Stimulated activated naive B cell treated with anti-CD40 and anti-IgM and Interleukin-4, amounts not matched to agents 10 μg/mL and 1 μg/mL and 100 μg/mL, for 72 hours (primary cell): ENCODE measurements around the gene CAPZB.
A peak's percentile ranks its signal among the peaks of the same experiment; 100 is the strongest.
"Not testable (repeated sequence)": the region's sequence is repeated elsewhere in the genome, so short reads cannot be mapped to it uniquely, and the experiment has no call there.

ENCODE experiments used
- ATAC-seq, 2 donors: fragments of 150-1000 bp; cut with Tn5 transposase; replicated peaks; 2 replicates each; pipeline ENCODE4 v1.10.0; 2021; ENCODE audit warnings: moderate library complexity in 1 of 2
- DNase-seq: peaks from one replicate; pipeline ENCODE4 v3.0.0; 2021
- H3K27ac Mint-ChIP-seq: one replicate; pipeline ENCODE4 v1.8.0; 2022; ENCODE audit warnings: mild to moderate bottlenecking, mixed read lengths
- H3K27me3 Mint-ChIP-seq, 2 donors: one replicate each; pipeline ENCODE4 v1.8.0; 2022; ENCODE audit warnings: mixed read lengths in 2 of 2
- H3K36me3 Mint-ChIP-seq, 2 donors: one replicate each; pipeline ENCODE4 v1.8.0; 2022; ENCODE audit warnings: mixed read lengths in 2 of 2, mild to moderate bottlenecking in 1 of 2
- H3K4me1 Mint-ChIP-seq, 2 donors: one replicate each; pipeline ENCODE4 v1.8.0; 2022; ENCODE audit warnings: mixed read lengths in 2 of 2, mild to moderate bottlenecking in 1 of 2
- H3K4me3 Mint-ChIP-seq, 2 donors: one replicate each; pipeline ENCODE4 v1.8.0; 2022; ENCODE audit warnings: mild to moderate bottlenecking in 2 of 2, mixed read lengths in 2 of 2, moderate library complexity in 1 of 2
- H3K9me3 Mint-ChIP-seq, 2 donors: one replicate each; pipeline ENCODE4 v1.8.0; 2022; ENCODE audit warnings: mixed read lengths in 2 of 2, mild to moderate bottlenecking in 1 of 2

Gene CAPZB

DNA sequence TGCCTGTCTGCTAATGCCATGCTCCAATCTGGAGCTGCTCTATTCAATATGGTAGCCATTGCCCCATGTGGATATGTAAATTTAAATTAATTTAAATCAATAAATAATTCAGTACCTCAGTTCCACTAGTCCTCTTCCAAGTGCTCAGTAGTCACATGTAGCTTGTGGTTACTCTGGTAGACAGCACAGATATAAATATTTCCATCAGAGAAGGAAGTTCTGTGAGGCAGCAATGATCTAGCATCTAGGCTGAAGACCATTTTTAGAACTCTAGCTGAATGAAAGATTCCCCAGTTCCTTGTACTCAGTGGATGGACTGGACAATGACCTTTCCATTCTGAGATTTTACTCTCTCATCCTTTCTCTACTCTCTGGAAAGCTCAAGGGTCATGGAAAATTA is 25.8 kb upstream of the CAPZB start:
- ATAC-seq, result peak in 1 of 2 donors; percentile 43
- Mint-ChIP-seq H3K27me3 (no peaks in the 10 kb centered on the region), H3K27ac (no peak overlapping the region), H3K4me1 (peaks cover 22 to 46% of the 10 kb centered on the region in 2 donors), H3K9me3 (no peaks in the 10 kb centered on the region), H3K4me3 (no peak overlapping the region), H3K36me3 (no peaks in the 10 kb centered on the region)
- DNase-seq, result no peak

DNA sequence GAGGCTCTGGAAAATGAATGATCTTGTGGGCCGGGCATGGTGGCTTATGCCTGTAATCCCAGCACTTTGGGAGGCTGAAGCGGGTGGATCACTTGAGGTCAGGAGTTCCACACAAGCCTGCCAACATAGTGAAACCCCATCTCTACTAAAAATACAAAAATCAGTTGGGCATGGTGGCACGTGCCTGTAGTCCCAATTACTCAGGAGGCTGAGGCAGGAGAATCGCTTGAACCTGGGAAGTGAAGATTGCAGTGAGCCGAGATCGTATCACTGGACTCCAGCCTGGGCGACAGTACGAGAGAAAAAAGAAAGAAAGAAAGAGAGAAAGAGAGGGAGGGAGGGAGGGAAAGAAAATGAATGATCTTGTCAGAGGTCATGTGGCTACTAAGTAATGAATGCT is 24.3 kb upstream of the CAPZB start:
- not testable (repeated sequence) for H3K9me3 Mint-ChIP-seq, H3K4me3 Mint-ChIP-seq, H3K27me3 Mint-ChIP-seq, DNase-seq, ATAC-seq, H3K27ac Mint-ChIP-seq, H3K36me3 Mint-ChIP-seq
- peaks cover 34 to 58% of the 10 kb centered on the region in 2 donors for H3K4me1 Mint-ChIP-seq

DNA sequence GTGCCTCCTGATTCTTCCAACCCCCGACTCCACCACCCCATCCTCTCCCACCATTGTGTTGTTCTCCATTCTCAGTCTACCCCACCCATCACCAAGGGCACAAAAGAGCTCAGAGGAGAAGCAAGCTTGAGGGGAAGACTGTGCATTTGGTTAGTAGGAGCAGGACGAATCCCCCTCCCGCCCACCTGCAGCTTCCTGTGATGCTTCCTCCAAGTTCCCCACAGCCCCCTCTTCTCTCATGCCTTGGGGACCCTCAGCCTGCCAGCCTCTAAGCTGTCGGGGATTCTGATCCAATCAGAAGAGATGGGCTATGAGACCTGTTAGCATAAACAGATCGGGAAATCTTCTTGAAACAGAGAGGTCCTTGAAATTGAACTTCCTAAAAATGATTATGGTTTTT is 22.2 kb upstream of the CAPZB start:
- H3K4me1 Mint-ChIP-seq, result peaks cover 33 to 52% of the 10 kb centered on the region in 2 donors
- H3K9me3 Mint-ChIP-seq, result no peaks in the 10 kb centered on the region
- no peaks in the 10 kb centered on the region for H3K36me3 Mint-ChIP-seq
- DNase-seq, result no peak
- H3K27ac Mint-ChIP-seq, result no peak overlapping the region
- H3K4me3 Mint-ChIP-seq, result no peak overlapping the region
- no peak for ATAC-seq
- no peaks in the 10 kb centered on the region for H3K27me3 Mint-ChIP-seq

DNA sequence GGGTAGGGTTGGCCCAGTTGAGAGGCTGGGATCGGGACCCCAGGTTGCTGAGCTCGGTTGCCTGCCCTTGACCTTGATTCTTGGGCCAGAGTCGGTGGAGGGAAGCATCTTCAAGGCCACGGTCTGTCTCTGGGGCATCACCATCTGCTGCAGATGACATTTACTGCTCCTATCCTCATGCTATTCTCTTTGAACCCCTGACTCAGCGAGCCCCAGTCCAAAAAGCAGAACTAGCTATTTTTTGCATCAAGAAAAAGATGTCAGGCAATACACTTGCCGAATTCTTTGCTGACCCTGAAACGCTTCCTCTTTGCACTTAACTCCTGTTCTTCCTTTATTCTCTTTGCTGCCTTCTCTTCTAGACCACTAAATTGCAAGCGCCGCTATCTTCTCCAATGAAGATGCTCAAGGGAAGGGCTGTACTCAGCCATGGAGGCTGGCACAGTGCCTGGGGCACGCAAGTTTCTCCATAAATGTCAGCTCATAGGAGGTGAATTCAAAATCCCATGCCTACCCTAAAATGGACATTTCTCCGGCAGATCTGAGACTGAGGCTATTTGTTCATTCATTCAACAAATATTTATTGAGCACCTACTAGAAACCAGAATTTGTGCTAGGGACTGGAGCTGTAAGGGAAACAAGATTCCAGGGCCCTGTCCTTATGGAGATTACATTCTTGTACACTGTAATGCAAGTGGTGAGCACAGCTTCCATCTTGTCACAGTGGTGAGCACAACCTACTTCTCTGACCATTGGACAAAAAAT is 20.5 kb upstream of the CAPZB start:
- H3K27me3 Mint-ChIP-seq, result no peaks in the 10 kb centered on the region
- no peaks in the 10 kb centered on the region for H3K9me3 Mint-ChIP-seq
- peaks cover 29 to 41% of the 10 kb centered on the region in 2 donors for H3K4me1 Mint-ChIP-seq
- H3K36me3 Mint-ChIP-seq, result no peaks in the 10 kb centered on the region
- H3K4me3 Mint-ChIP-seq, result peak overlapping the region; percentile 58 to 65
- peak overlapping the region; percentile 74 for H3K27ac Mint-ChIP-seq
- peak; percentile 31 for DNase-seq
- peak; percentile 91 to 97 for ATAC-seq

DNA sequence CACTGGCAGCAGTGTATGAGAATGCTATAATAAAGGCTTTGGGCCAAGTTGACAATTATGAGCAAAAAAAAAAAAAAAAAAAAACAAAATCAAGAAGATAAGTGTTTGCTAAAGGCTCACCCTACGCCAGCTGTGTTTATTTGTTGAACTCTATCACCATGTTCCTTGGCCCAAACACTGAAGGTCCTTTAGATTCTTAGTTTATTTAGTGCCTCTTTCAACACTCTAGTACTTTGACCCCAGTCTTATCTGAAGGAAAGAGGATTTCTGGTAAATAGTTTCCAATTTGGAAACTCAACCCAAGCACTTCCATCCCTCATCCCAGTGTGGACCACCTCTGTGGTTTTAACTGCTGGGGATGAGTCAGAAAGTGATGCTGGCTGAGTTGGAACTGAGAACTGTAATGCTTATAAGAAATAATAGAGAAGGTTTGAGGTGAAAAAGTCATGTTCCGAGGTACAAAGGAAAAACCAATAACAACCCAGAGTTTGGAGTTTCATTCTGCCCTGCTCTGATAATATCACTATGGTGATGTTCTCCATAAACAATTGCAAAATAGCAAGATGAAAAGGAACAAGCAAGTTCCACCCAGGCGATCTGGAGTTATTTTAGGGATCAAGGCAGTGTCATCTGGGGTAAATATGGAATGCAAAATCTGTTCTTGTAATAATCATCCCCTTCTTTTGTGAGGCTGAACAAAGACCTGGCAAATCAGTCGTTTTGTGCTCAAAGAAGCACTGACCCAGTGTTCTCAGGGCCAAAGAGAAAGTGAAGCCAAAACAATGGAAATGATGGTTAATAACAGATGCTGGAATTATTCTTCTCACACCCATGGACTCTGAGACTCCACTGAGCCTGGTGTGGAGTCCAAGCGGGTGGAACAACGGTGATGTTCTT is 19.7 kb upstream of the CAPZB start:
- no peak for DNase-seq
- H3K36me3 Mint-ChIP-seq, result no peaks in the 10 kb centered on the region
- ATAC-seq, result peak; percentile 50 to 53
- no peaks in the 10 kb centered on the region for H3K27me3 Mint-ChIP-seq
- H3K4me3 Mint-ChIP-seq, result peak overlapping the region; percentile 58 to 65
- H3K9me3 Mint-ChIP-seq, result no peaks in the 10 kb centered on the region
- H3K27ac Mint-ChIP-seq, result peak overlapping the region; percentile 74
- peaks cover 27 to 41% of the 10 kb centered on the region in 2 donors for H3K4me1 Mint-ChIP-seq

DNA sequence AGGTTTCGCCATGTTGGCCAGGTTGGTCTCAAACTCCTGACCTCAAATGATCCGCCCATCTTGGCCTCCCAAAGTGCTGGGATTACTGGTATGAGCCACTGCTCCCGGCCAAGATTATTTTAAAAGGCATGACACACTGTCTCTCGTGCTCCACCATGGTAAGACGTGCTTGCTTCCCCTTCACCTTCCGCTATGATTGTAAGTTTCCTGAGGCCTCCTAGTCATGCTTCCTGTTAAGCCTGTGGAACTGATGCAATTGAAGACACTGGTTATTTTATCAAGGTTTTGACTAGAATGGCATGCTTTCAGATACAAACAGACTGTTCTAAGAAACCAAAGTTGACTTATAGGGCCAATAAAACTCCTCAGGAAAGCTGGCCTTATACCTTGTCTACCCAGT is 16.9 kb upstream of the CAPZB start:
- not testable (repeated sequence) for H3K27me3 Mint-ChIP-seq

DNA sequence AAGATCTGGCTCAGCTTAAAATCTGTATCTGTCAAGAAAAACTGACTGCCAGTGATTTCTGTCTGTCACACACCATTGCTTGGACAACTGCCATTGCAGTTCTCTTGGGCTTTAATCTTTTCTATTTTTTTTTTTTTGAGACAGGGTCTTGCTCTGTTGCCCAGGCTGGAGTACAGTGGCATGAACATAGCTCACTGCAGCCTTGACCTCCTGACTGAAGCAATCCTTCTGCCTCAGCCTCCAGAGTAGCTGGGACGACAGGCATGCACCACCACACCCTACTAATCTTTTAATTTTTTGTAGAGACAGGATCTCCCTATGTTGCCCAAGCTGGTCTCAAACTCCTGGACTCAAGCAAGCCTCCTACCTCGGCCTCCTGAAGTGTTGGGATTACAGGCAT is 14.5 kb upstream of the CAPZB start:
- H3K36me3 Mint-ChIP-seq, H3K4me1 Mint-ChIP-seq, H3K27me3 Mint-ChIP-seq, H3K9me3 Mint-ChIP-seq, DNase-seq, H3K27ac Mint-ChIP-seq, ATAC-seq, H3K4me3 Mint-ChIP-seq: not testable (repeated sequence)

More for the DNA sequence above, 16.9 kb upstream of the CAPZB start:
- peaks cover 21 to 29% of the 10 kb centered on the region in 2 donors for H3K4me1 Mint-ChIP-seq
- ATAC-seq, H3K4me3 Mint-ChIP-seq, H3K36me3 Mint-ChIP-seq, DNase-seq, H3K9me3 Mint-ChIP-seq, H3K27ac Mint-ChIP-seq: not testable (repeated sequence)

DNA sequence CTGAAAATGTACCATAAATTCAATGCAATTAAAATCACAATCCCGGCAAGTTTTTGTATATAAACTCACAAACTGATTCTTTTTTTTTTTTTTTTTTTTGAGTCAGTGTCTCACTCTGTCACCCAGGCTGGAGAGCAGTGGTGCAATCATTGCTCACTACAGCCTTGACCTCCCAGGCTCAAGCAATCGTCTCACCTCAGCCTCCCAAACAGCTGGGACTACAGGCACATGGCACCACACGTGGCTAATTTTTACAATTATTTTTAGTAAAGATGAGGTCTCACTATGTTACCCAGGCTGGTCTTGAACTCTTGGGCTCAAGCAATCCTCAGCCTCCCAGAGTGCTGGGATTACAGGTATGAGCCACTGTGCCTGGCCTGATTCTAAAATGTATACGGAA is 12.1 kb upstream of the CAPZB start:
- H3K27ac Mint-ChIP-seq, H3K27me3 Mint-ChIP-seq, H3K4me3 Mint-ChIP-seq, H3K4me1 Mint-ChIP-seq, H3K36me3 Mint-ChIP-seq, DNase-seq, ATAC-seq, H3K9me3 Mint-ChIP-seq: not testable (repeated sequence)

DNA sequence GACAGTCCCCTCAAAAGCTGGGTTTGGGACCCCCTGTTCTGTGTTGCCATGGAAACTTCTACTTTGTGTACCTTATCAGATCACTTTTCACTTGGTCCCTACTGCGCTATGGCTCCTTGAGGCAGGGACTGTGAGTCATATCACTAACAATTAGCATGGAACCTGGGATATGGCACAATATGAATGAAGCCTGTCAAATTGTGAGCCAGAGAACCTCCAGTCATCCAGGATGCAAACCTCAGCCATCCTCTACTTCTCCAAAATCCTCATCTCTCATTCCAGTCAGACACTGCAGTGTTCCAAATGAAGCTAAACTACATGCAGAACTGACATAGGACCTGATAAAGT is 11.2 kb upstream of the CAPZB start:
- H3K4me1 Mint-ChIP-seq, result peaks cover 0 to 1% of the 10 kb centered on the region in 2 donors
- H3K9me3 Mint-ChIP-seq, result no peaks in the 10 kb centered on the region
- H3K27me3 Mint-ChIP-seq, result no peaks in the 10 kb centered on the region
- no peak for DNase-seq
- H3K4me3 Mint-ChIP-seq, result no peak overlapping the region
- H3K27ac Mint-ChIP-seq, result no peak overlapping the region
- ATAC-seq, result no peak
- H3K36me3 Mint-ChIP-seq, result no peaks in the 10 kb centered on the region

DNA sequence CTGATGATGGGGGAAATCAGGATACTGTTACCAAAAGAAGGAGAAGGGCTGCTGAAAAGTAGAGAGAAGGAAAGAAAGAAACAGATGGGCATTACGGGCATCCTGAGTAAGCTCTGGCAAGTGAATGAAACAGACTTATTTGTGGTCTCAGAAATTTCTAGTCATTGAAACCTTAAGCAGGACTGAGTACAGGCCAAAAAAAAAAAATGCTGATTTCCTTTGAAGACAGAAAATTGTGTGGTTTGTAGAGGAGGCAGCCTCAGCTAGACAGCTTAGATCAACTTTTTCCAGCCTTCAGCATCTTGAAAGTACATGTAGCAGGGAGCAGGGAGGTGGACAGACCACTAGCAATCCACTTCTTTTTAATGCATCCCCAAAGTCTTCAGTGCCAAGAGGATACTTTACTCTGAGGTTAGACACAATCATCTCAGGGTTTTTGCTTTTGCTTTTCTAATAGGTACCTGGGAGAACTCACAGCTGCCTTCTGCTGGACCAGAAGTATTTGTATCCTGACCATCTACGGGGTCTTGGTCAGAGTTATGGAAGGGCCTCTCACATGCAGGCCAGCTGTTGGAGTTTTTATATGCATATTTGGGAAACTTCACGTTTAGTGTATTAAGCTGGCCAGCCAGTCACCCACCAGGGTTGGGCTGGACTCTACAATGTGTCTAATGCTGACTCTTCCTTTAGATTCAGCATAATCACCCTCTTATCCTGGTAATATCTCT is 10.6 kb upstream of the CAPZB start:
- Mint-ChIP-seq H3K9me3 (no peaks in the 10 kb centered on the region), H3K4me1 (peaks cover 0 to 3% of the 10 kb centered on the region in 2 donors), H3K27me3 (no peaks in the 10 kb centered on the region), H3K36me3 (peaks cover 0 to 2% of the 10 kb centered on the region in 2 donors), H3K27ac (no peak overlapping the region), H3K4me3 (no peak overlapping the region)
- DNase-seq (no peak), ATAC-seq (no peak)

DNA sequence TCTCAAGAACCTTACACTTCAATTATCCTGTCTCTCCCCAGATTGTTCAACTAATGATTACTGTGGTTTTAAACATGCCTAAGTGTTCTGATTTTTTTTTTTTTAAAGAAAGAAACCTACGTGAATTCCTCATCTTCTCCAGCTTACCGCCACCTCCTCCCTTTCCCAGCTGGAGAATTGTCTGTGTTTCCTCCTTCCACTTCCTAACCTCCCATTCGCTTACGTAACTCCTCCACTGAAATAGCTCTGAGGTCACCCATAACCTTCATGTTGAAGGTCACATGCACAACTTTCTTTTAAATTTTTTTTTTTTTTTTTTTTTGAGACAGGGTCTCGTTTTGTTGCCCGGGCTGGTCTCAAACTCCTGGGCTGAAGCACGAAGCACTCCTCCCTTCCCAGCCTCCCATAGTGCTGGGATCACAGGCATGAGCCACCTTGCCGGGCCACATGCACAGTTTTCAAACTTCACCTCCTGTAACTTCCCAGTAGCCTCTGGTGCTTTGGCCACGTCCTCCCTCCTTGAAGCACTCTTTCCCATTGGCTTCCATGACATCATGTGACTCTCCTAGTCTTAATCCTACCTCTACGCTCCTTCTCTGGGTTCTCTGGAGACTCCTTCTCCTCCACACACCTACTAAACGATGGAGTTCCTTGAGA is 9.8 kb upstream of the CAPZB start:
- Mint-ChIP-seq H3K9me3 (no peaks in the 10 kb centered on the region), H3K27ac (no peak overlapping the region), H3K4me3 (no peak overlapping the region), H3K27me3 (no peaks in the 10 kb centered on the region), H3K4me1 (peaks cover 0 to 3% of the 10 kb centered on the region in 2 donors), H3K36me3 (peaks cover 0 to 3% of the 10 kb centered on the region in 2 donors)
- DNase-seq (no peak), ATAC-seq (no peak)

DNA sequence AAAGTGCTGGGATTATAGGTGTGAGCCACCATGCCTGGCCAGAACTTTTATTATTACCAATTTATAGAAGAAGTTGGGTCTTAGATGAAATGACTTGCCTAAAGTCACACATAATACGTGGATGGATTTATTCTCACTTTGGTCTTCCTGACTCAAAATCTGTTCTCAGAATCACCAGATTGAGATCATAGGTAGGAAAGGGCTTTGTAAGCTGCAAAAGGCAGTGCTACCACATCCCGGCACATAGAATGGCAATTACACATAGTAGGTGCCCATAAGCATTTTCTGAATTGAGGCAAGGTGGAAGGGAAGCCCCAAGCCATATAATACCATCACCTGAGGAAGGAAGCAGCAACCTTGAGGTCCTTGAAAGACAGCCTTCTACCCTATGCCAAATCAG is 8.2 kb upstream of the CAPZB start:
- Mint-ChIP-seq H3K36me3 (peaks cover 3 to 5% of the 10 kb centered on the region in 2 donors), H3K27ac (no peak overlapping the region), H3K4me3 (no peak overlapping the region), H3K27me3 (no peaks in the 10 kb centered on the region), H3K9me3 (no peaks in the 10 kb centered on the region), H3K4me1 (peaks cover 2 to 3% of the 10 kb centered on the region in 2 donors)
- DNase-seq, result no peak
- no peak for ATAC-seq

DNA sequence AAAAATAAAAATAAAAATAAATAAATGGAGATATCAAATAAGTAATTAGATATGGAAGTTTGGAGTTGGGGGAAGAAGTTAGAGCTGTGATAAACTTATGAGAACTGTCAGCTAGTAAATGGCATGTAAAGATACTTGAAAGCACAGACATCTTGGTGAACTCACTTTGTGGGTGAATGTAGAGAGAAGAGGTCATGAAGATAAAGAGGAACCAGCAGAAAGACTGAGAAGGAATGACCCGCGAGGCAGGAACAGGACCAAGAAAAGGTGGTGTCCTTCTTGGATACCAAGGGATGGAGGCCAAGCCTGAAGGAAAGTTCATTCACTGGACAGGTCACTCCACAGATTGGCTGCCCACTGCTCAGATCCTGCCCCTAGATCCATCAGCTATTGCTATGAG is 4.7 kb upstream of the CAPZB start:
- no peak overlapping the region for H3K27ac Mint-ChIP-seq
- H3K27me3 Mint-ChIP-seq, result no peaks in the 10 kb centered on the region
- no peak overlapping the region for H3K4me3 Mint-ChIP-seq
- H3K36me3 Mint-ChIP-seq, result peaks cover 4 to 11% of the 10 kb centered on the region in 2 donors
- H3K4me1 Mint-ChIP-seq, result peaks cover 12 to 25% of the 10 kb centered on the region in 2 donors
- no peaks in the 10 kb centered on the region for H3K9me3 Mint-ChIP-seq
- ATAC-seq, result no peak
- no peak for DNase-seq

DNA sequence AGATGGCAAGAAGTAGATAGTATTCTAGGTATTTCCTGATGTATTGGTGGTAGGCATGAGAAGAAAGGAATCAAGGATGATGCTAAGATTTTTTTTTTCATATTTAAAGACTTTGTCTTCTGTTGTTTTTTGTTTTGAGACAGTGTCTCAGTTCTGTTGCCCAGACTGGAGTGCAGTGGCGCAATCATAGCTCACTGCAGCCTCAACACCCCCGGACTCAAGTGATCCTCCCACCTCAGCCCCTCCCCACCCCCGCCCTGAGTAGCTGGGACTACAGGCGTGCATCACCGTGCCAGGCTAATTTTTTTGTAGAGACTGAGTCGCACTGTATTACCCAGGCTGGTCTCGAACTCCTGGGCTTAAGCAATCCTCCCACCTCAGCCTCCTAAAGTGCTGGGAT is 2.8 kb upstream of the CAPZB start:
- Mint-ChIP-seq H3K4me3 (no peak overlapping the region), H3K4me1 (peaks cover 22 to 42% of the 10 kb centered on the region in 2 donors), H3K36me3 (peaks cover 17 to 28% of the 10 kb centered on the region in 2 donors), H3K9me3 (no peaks in the 10 kb centered on the region), H3K27me3 (no peaks in the 10 kb centered on the region), H3K27ac (no peak overlapping the region)
- ATAC-seq, result no peak
- no peak for DNase-seq
